GM12891 (cell line): ENCODE measurements around the gene NFATC4.

ENCODE experiments used
- DNase-seq: peaks from one replicate; pipeline ENCODE4 v3.0.0; 2011; ENCODE audit warnings: low spot score; ENCODE audit not compliant: insufficient read length
- FAIRE-seq: peaks from 2 replicates; lab custom pipeline; 2011; peaks lifted over from hg19 to GRCh38; lab: Jason Lieb, UNC
- PAX5 ChIP-seq: IDR thresholded peaks from 2 replicates; pipeline ENCODE4 v1.6.1; 2011; ENCODE audit warnings: low read length, moderate library complexity, mild to moderate bottlenecking; ENCODE audit not compliant: insufficient read depth, severe bottlenecking
- POLR2A ChIP-seq: IDR thresholded peaks from 2 replicates; pipeline ENCODE4 v1.6.1; 2011; ENCODE audit warnings: low read depth, low read length, control low read depth
- POLR2AphosphoS5 ChIP-seq: IDR thresholded peaks from 2 replicates; pipeline ENCODE4 v1.6.1; 2011; ENCODE audit warnings: low read depth, low read length, control low read depth
- POU2F2 ChIP-seq: IDR thresholded peaks from 2 replicates; pipeline ENCODE4 v1.6.1; 2011; ENCODE audit warnings: low read depth, mild to moderate bottlenecking, control low read depth, low read length, moderate library complexity
- SPI1 ChIP-seq: IDR thresholded peaks from 2 replicates; pipeline ENCODE4 v1.6.1; 2011; ENCODE audit warnings: low read depth, low read length, control low read depth
- TAF1 ChIP-seq: IDR thresholded peaks from 2 replicates; pipeline ENCODE4 v1.6.1; 2011; ENCODE audit warnings: low read depth, low read length, control low read depth

Gene NFATC4

GRCh38 chr14:24407608-24408325 lies 39.8 kb downstream of the NFATC4 start:
- FAIRE-seq (no peak), DNase-seq (no peak)
- no peak for TF ChIP-seq SPI1
- TF ChIP-seq POLR2A: no peak
- no peak for TF ChIP-seq PAX5
- TF ChIP-seq POLR2AphosphoS5: no peak
- no peak for TF ChIP-seq POU2F2
- no peak for TF ChIP-seq TAF1

GRCh38 chr14:24408764-24409163 lies 40.8 kb downstream of the NFATC4 start:
- FAIRE-seq: no peak
- TF ChIP-seq SPI1: no peak
- DNase-seq: no peak

- TF ChIP-seq POU2F2 (no peak), POLR2AphosphoS5 (no peak), POLR2A (no peak), SPI1 (no peak), PAX5 (no peak), TAF1 (no peak)
- FAIRE-seq: no peak
- DNase-seq: no peak
Observed at GRCh38 chr14:24409192-24409591, 41.2 kb downstream of the NFATC4 start.

- FAIRE-seq (no peak), DNase-seq (no peak)
- TF ChIP-seq SPI1 (no peak), PAX5 (no peak), POLR2AphosphoS5 (no peak), POU2F2 (no peak), TAF1 (no peak), POLR2A (no peak)
Observed at GRCh38 chr14:24409956-24410355, 42.0 kb downstream of the NFATC4 start.

GRCh38 chr14:24411443-24412389 lies 43.7 kb downstream of the NFATC4 start:
- no peak for TF ChIP-seq TAF1
- TF ChIP-seq SPI1: no peak
- no peak for TF ChIP-seq PAX5
- no peak for TF ChIP-seq POLR2AphosphoS5
- TF ChIP-seq POU2F2: no peak
- no peak for TF ChIP-seq POLR2A
- FAIRE-seq (peak; percentile 62), DNase-seq (peak; percentile 51)

- no peak for TF ChIP-seq POU2F2
- TF ChIP-seq POLR2AphosphoS5: no peak
- TF ChIP-seq SPI1: no peak
- TF ChIP-seq POLR2A: no peak
- no peak for TF ChIP-seq TAF1
- no peak for TF ChIP-seq PAX5
- FAIRE-seq: no peak
Observed at GRCh38 chr14:24414077-24414476, 46.1 kb downstream of the NFATC4 start.

GRCh38 chr14:24414732-24415420 lies 46.9 kb downstream of the NFATC4 start:
- no peak for DNase-seq
- no peak for TF ChIP-seq POLR2A
- TF ChIP-seq TAF1: no peak
- no peak for TF ChIP-seq POLR2AphosphoS5
- TF ChIP-seq SPI1: no peak
- no peak for TF ChIP-seq PAX5
- TF ChIP-seq POU2F2: no peak
- no peak for FAIRE-seq

More at GRCh38 chr14:24414077-24414476, 46.1 kb downstream of the NFATC4 start:
- DNase-seq: no peak

GRCh38 chr14:24415421-24416253 lies 47.7 kb downstream of the NFATC4 start:
- TF ChIP-seq TAF1: no peak
- TF ChIP-seq POLR2A: no peak
- no peak for TF ChIP-seq PAX5
- no peak for TF ChIP-seq POU2F2
- TF ChIP-seq SPI1: no peak
- TF ChIP-seq POLR2AphosphoS5: no peak
- FAIRE-seq: no peak

More at GRCh38 chr14:24415421-24416253, 47.7 kb downstream of the NFATC4 start:
- no peak for DNase-seq
